OCI-LY1 (cell line): ENCODE data around the gene TRIM60.

Experiments
- CTCF ChIP-seq: fragments of 200-600 bp; sonication (generic), shearing (Covaris generic); IDR thresholded peaks from 2 replicates; pipeline ENCODE4 v1.5.1; 2017; ENCODE audit warnings: mild to moderate bottlenecking, antibody characterized with exemption, low read length, moderate library complexity, mixed read lengths
- EZH2 ChIP-seq: fragments of 200-600 bp; sonication (generic), shearing (Covaris generic); IDR thresholded peaks from 2 replicates; pipeline ENCODE4 v1.8.0; 2017; ENCODE audit warnings: borderline replicate concordance, mixed run types, mild to moderate bottlenecking, antibody characterized with exemption, low read length, moderate library complexity, mixed read lengths

GRCh38 chr4:165006456-165006855, 25.3 kb upstream of the TRIM60 start:
- TF ChIP-seq CTCF (no peak), EZH2 (no peak)
